Activated CD8-positive, alpha-beta memory T cell treated with anti-CD3 and anti-CD28 coated beads, Interleukin-2, amount 50 U/mL, for 1 hour (primary cell): ENCODE data around the gene NANS.
A peak's percentile ranks its signal among the peaks of the same experiment; 100 is the strongest.
"Not testable (repeated sequence)": the region's sequence is repeated elsewhere in the genome, so short reads cannot be mapped to it uniquely, and the experiment has no call there.

Source experiments
- DNase-seq: peaks from one replicate; pipeline ENCODE4 v3.0.0-alpha.2; 2020; ENCODE audit errors: extremely low read depth

NANS gene, protein sequence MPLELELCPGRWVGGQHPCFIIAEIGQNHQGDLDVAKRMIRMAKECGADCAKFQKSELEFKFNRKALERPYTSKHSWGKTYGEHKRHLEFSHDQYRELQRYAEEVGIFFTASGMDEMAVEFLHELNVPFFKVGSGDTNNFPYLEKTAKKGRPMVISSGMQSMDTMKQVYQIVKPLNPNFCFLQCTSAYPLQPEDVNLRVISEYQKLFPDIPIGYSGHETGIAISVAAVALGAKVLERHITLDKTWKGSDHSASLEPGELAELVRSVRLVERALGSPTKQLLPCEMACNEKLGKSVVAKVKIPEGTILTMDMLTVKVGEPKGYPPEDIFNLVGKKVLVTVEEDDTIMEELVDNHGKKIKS

DNA sequence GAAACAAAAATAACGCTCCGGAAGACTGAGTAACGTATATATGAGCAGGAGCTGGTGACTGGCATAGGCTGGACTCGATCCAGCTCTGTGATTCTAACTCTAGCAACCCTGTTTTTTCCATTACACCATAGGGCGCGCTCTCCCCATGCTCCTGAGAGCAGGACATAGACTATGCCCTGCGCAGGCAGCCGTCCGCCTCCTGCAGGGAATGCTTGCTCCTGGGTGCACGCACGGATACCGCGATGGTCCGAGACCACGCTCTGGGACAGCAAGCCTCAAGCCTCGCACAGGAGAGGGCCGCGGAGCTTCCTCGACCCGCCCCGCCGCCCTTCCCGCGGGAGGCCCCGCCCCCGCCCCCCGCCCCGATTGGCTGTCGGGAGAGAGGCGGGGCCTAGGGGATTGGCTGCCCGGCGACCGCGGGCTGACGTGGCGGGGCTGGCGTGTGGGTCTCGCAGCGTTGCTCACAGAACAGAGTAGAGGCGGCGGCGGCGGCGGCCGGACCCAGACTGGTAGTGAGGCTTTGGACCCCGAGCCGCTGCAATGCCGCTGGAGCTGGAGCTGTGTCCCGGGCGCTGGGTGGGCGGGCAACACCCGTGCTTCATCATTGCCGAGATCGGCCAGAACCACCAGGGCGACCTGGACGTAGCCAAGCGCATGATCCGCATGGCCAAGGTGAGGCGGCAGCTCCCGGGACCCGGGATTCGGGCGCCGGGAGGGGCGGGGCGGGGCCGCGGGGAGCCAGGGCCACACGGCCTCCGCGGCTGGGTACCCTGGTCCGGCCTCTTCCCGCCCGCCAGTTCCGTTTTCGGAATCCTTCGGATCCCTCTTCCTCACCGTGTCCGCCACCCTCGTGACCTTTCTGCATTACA is at the start of gene NANS:
Gene NANS (plus strand): TSS at position 464 of the 869 bp plus-strand sequence. CDS start 77 bp downstream, at position 541.
- peak; percentile 79 for DNase-seq

DNA sequence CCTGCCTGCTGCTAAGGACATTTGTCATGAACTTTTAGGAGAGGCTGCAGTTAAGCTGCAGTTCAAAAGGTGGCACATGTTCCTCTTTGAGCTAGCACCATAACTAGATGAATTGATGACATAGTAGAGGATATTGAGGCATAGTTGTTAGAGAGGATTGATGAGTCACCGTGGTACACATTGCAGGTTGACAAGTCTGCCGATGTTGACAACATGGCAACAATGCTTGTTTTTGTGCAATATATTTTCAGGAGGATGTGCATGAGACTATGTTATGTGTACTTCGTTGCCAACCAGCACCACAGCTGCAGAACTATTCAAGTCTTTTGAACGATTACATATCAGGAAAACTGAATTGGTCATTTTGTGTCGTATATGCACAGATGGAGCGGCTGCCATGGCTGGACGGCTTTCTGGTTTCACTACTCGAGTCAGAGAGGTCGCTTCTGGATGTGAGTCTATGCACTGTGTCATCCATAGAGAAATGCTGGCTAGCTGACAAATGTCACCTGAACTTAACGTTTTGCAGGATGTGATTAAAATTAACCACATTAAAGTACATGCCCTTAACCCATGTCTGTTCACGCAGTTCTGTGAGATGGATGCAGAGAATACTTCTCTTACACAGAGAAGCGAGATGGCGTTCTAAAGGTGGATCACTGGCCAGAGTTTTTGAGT is 49.1 kb upstream of the NANS start:
- DNase-seq, result no peak

DNA sequence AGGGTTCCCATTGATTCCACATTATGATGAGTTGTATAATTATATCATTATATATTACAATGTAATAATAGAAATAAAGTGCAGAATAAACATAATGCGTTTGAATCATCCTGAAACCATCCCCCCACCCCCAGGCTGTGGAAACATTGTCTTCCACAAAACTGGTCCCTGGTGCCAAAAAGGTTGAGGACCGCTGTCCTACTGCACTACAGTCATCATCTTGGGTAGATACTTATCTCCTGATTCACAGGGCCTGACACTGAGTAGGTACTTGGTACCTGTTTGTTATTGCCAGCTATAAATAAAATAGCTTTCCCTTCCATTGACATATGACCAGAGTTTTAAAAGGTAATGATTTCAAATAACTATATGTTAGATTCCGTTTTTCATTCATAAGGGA is 47.8 kb upstream of the NANS start:
- DNase-seq, result no peak

DNA sequence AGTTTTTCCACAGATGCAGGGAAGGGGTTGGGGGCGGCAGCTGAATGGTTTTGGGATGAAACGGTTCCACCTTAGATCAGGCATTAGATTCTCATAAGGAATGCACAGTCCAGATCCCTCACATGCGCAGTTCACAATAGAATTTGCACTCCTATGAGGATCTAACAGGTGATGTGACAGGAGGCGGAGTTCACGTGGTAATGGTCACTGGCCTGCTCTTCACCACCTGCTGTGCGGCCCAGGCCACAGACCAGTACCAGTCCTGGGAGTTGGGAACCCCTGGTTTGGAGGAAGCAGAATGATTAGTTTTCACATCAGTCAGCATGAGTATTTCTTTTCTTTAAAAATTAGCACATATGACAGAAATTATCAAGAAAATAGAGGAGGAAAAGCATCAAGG is 47.1 kb upstream of the NANS start:
- DNase-seq, result no peak

DNA sequence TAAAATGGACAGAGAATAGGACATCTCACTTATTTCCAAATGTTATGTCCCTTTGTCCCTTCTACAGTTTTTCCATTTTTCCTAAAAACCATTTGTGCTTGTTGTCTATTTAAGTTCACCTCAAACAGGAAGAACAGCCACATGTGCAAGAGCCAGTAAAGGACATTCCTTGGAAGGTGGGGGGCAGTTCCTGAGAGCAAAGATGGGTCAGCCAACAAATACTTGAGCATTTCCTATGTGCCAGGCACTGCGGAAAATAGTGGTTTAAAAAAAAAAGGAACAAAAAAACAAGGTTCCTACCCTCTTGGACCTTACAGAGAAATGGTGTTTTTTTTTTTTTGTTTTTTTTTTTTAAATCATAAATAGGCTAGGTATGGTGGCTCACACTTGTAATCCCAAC is 46.6 kb upstream of the NANS start:
- no peak for DNase-seq

DNA sequence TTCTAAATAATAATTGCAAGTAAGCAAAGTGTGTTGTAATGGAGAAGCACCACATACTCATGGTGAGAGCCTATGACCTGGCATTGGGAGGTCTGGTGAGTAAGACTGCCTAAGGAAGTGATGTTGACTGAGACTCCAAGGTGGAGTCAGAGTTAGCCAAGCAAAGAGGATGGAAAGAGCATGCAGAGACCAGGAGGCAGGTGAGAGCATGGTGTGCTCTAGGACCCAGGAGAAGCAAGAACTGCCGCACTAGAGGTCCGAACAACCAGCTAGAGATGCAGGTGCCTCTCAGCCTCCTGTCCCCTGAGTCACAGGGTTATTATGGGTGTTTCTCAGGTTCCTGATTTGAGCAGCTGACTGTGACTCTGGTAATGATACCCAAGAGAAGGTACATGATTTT is 46.1 kb upstream of the NANS start:
- DNase-seq, result no peak

DNA sequence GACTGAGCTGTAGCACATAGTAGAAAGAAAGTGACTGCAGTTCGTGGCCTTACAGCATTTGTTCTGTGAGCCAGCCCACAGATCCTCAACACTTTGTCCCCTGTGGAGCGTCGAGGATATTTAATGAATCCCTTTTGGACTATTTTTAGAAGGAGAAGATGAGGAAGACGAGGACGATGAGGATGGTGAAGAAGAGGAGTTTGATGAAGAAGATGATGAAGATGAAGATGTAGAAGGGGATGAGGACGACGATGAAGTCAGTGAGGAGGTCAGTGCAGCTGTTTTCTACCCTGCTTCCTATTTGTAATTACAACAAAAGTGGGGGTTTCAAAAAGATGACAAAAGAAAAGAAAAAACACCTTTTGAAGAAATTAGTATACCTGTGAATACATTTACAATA is 45.4 kb upstream of the NANS start:
- DNase-seq, result no peak

DNA sequence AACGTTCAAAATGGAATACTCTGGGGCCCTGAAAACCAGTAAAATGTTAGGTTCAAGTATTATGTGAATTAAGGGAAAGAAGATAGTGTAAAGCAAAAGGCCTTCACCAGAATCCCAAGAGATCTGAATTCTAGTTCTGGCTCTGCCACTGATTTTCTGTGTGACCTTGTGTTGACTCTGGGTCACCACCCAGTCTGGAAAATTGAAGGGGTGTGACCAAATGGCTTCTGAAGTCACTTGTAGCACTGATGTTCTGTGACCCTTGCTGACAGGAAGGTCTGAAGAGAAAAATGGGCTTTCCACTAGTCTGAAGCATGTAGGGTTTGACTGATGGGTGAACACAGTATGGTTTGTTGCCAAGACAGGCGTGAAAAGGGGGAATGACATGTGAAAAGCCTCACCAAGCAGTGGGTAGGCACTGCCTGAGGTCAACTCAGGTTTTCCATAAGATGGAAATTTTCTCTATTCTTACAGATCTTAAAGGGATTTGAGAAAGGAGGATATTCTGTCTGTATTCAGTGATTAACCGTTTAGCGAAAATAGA is 40.3 kb upstream of the NANS start:
- DNase-seq, result no peak

DNA sequence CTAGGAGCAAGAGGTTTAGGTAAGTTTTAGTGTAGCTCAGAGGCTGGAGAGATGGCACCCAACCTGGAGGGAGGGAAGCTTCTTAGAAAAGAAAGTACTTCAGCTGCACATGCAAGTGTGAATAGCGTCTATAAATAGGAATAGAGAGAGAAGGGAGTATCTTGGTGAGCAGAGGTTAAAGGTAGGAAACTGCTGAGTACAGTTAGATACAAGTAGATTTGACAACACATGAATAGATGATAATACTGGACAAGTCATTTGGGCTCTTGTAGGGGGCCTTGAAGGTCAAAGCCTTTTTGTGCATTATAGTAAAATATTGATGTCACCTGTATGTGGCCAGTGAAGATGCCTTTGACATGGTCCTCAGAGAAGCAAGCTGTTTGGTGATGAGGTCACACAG is 39.2 kb upstream of the NANS start:
- no peak for DNase-seq

DNA sequence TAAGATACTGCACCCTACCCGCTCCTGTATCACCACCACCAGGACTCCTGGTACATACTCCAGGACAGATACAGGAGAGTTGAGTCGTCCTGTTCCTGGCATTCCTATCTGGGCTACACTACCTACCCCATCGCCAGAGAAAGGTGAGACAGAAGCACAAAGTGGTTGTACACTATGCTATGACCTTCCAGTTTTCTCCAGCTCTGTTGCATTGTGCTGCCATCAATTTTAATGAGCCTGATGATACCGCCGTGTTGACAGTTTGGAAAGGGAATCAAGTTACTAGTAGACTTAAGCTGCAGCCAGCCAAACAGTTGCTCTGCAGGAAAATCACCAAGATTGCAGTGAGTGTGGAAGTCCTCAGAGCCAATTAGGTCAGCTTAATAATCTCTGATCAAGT is 38.2 kb upstream of the NANS start:
- no peak for DNase-seq

DNA sequence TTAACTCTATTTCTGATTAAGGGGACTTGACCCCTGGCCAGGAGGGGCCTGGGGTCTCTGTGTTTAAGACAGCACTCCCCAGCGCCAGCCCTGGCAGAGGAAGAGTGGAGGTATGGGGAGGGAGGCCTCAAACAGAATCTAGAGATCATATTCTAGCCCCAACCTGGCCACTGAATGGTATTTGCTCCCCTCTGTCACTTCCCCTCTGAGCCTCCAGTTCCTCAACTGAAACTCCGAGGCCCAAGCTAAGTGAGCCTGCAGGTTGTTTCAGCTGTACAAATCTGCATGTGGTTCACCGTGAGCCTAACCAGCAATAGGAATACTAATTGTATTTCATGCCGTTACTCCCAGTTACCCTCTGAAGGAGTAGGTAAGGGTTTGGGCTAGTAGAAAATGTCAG is 37.4 kb upstream of the NANS start:
- DNase-seq, result no peak

DNA sequence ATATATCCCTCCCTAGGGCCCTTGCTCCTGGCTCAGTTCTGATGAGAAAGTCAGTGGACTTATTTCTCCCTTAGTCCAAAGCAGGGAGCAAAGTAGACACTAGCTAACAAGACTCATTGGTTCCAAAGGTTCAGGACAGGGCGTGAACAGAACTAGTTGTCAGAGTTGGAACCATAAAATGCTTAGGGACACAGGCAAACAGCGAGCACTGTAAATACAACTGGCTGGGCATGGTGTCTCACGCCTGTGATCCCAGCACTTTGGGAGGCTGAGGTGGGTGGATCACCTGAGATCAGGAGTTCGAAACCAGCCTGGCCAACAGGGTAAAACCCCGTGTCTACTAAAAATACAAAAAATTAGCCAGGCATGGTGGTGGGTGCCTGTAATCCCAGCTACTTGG is 36.7 kb upstream of the NANS start:
- DNase-seq, result not testable (repeated sequence)

DNA sequence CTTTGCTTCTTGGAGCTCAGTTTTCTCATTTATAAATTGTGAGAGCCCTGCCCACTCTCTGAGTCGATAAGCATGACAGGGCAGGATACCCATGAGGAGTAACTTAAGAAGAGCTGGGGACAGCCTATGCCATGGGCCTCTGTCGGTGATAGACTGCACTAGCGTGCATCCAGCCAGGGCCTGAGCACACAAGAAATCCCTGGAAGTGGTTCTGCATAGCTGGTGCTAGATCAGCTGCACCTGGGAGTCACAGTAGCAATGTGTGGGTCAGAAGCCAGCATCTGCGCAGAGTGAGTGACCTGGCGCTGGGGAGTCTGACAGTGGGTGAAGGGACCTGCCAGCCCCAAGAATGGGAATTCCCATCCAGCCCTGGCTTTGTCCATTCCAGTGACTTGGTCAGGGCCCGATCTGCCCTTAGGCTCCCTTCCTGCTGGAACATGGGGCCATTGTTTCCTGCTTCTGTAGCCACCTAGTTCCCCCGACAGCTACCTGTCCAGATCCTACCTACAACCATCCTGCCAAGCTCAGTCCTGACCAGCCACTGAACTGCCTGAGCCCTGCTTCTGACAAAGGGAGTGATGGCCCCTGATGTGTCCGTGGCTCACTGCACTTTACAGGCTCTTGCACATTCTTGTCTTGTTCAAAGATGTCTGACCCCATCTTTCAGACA is 35.9 kb upstream of the NANS start:
- no peak for DNase-seq

DNA sequence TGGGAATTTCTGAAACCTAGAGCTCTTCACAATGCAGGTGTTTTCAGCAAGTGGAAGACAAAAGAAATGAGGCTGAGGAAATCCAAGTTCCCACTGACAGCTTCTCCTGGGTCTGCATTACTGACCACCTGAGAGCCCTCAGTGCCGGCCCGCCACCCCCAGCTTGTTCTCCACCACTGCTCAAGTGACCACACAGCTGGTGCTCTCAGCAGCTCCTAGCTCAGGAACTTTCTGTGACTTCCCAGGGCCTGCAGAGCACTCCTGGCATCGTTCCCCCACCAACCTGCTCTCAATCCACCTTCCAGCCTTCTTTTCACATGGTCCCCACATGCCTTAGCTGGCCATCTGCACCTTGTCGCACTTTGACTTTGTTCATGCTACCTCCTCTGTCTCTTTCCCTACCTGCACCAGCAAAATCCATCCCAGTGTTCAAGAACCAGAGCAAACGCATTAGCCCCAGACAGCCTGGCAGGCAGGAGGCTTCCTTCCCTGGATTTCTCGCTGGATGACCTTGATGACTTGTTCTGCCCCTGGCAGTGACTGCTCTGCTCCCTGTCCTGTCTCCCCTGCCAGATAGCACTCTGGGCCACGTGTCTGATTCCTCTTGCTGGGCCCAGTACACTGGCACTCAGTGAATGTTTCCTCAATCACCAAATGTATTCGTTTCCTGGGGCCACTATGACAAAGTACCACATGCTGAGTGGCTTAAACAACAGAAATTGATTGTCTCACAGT is 35.1 kb upstream of the NANS start:
- no peak for DNase-seq

DNA sequence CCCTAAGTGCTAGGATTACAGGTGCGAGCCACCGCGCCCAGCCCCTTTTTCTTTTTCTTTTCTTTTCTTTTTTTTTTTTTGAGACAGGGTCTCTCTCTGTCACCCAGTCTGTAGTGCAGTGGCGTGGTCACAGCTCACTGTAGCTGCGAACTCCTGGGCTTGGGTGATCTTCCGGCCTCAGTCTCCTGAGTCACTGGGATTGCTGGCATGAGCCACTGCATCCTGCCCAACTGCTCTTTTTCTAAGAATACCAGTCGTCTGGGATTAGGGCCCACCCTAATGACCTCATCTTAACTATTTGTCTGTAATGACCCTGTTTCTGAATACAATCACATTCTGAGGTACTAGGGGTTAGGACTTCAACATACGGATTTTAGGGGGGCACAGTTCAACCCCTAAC is 34.1 kb upstream of the NANS start:
- no peak for DNase-seq

DNA sequence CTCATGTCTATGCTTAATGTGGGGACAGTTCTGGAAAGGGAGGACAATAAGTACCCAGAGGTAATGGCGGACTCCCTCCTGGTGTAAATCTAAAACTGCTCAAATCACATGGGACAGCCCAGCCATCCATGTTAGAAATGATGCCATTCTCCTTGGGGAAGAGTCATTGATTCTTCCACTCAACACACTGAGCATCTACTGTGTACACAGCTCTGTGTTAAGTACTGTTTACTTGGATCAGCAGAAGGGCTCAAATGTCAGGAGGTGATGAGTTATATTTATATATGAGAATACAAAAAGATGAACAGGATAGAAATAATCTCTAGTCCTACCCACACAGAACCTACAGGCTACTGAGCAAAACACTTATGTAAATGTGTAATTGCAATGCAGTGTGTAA is 31.8 kb upstream of the NANS start:
- DNase-seq, result no peak

DNA sequence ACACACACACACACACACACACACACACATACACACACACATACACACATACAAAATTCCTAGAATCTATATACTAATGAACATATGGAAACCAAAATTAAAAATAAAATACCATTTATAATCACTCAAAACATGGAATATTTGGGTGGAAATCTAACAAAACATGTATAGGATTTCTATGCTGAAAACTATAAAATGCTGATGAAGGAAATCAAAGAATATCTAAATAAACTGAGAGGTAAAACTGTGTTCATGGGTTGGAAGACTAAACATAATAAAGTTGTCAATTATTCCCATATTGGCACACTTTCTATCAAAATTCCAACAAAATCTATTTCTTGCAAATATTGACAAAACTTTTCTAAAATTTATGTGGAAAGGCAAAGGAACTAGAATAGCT is 25.4 kb upstream of the NANS start:
- no peak for DNase-seq

DNA sequence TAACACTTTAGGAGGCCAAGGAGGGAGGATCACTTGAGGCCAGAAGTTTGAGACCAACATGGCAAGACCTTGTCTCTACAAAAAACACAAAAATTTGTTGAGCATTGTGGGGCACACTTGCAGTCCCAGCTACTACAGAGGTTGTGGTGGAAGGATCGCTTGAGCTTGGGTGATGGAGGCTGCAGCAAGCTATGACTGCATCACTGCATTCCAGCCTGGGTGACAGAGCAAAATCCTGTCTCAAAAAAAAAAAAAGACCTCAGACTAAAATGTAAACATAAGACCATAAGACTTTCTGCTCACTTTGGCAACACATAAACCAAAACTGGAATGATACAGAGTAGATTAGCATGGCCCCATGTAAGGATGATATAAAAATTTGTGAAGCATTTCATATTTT is 24.6 kb upstream of the NANS start:
- no peak for DNase-seq

DNA sequence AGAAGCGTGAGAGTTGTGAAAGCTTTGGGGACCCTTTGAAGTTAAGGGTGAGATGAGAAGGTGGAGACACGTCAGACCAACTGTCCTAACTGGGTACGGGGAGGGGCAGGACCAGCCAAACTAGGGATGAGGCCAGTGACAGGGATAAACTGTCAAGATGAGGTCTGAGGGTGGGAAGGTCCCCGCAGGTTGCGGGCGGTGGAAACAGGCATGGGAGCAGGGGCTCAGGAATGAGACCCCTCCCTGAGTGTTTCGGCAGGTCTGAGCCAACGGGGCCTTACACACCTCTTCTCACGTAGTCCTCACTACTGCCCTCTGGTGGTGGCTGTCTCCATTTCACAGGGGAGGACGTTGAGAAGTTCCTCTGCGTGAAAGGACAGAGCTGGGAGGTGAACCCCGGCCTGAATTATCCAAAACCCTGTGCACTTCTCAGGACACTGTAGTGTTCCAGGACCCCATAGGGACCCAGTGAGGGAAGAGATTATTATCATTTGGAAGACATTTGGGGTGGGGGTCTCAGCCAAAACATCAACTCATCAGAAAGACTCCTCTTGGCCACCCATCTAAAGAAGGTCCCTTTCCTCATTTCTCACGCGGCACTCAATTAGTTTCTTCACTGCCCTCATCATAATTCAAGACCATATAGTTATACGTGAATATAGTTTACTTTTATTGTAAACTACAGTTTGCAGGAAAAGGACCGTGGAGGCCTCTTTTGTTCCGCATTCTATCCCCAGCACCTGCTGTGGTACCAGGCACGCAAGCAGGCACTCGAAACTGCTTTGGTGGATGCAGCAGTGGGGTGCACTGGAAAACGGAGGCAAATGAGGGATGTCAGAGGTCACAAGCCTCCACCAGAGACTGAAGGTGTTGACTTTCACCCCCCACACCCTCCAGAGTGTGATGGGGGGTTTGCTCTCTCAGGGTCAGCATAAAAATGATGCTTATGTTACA is 21.7 kb upstream of the NANS start:
- peak; percentile 75 for DNase-seq

DNA sequence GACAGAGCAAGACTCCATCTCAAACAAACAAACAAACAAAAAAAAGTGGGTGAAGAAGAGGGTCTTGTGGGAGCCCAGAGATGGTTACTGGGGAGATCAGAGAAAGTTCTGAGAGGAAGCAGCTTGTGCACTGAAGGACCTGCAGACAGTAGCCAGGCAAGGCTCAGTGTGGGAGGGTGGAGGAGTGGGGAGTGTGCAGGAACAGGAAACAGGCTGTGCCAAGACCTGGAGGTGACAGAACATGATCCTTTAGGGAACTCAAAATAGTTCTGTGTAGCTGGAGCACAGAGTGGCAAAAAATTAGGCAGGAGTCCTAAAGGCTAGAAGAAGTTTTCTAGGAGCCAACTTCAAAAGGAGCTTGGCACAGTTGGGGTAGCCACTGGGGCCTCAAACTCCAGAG is 19.2 kb upstream of the NANS start:
- DNase-seq, result no peak
